ENCODE measurements around the gene CCNL2. TPM values are rescaled to one million over a fixed set of nuclear protein-coding genes. Genes with fewer than 3 reads are reported as not detected.

The CCNL2 gene
- total and polyA plus RNA-seq, 2 of the 13 experiments (the other 11 are each of a cell fraction or from before 2014, with no cell fraction given): 105 to 340 TPM

DNA sequence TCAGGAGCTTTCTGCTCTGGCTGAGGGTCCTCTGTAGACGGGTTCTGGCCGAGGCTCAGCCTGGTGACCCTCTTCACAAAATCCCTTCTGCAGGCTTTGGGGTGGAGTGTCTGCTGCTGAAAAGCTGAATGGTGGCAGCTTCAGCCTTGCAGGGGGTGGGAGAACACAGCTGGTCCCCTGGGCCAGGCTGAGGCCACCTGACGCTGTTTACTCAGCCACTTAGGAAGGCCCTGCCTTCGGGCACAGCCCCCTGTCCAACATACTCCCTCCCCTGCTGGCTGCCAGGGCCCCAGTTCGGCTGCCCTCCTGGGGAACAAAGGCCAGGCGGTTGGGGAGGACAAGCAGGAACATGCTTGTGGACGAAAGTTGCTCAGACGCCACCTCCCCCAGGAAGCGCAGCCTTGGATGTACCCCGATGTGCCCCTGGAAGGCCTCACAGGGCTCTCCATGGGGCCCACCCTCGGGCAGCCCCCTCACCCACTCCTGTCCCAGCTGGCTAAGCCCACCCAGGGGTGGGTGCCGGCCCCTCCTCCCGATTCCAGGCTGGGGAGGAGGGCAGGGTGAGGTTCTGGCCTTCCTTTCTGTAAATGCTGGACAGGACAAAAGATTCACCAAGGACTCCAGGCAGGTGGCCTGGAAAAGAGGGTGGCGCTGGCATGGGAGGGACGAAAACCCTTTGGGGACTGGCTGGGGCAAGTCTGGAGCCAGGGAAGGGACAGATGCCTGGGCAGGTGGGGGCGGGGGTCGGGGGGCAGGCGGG is 22.2 kb upstream of the CCNL2 start, which contains the start of gene ANKRD65 (continued):
- TF ChIP-seq ADNP (CRISPR knock-in tag; IDR thresholded peaks at IDR 0.05) (no peak), ERF (CRISPR knock-in tag; IDR thresholded peaks at IDR 0.05) (peak; percentile 30; the same call in 1 of the 2 replicates), SIN3B (IDR thresholded peaks at IDR 0.05; ENCODE audit: low read length) (no peak), MATR3 (CRISPR knock-in tag; IDR thresholded peaks at IDR 0.05) (no peak), SIN3A (IDR thresholded peaks at IDR 0.05; ENCODE audit: borderline replicate concordance, low read depth, low read length) (peak; percentile 82; the same call in 1 of the 2 replicates), JUND (CRISPR knock-in tag; IDR thresholded peaks at IDR 0.05) (0 out of 2 replicates have a peak, but pooled peaks have one; percentile 25), ZSCAN30 (CRISPR knock-in tag; IDR thresholded peaks at IDR 0.05) (0 out of 2 replicates have a peak, but pooled peaks have one; percentile 58), ZFX (CRISPR knock-in tag; IDR thresholded peaks at IDR 0.05; ENCODE audit: low read depth) (peak; percentile 93), GATAD2A (CRISPR knock-in tag; IDR thresholded peaks at IDR 0.05) (peak; percentile 81), CBX2 (IDR thresholded peaks at IDR 0.05; ENCODE audit: low read depth, low read length) (no peak), CBX2 (CRISPR knock-in tag; IDR thresholded peaks at IDR 0.05; ENCODE audit: low read depth) (no peak), LCORL (IDR thresholded peaks at IDR 0.05) (no peak), LCORL (CRISPR knock-in tag; IDR thresholded peaks at IDR 0.05) (peak; percentile 91), KMT2B (CRISPR knock-in tag; IDR thresholded peaks at IDR 0.05) (no peak), ZBTB34 (CRISPR knock-in tag; IDR thresholded peaks at IDR 0.05) (peak; percentile 53; the same call in 1 of the 2 replicates), NCOA2 (CRISPR knock-in tag; IDR thresholded peaks at IDR 0.05) (peak; percentile 58; the same call in 1 of the 2 replicates), ZNF431 (CRISPR knock-in tag; IDR thresholded peaks at IDR 0.05; ENCODE audit: borderline replicate concordance, low read depth) (no peak), XRCC5 (optimal IDR thresholded peaks at IDR 0.05; ENCODE audit: low read length) (peak; percentile 82), ARNTL (CRISPR knock-in tag; IDR thresholded peaks at IDR 0.05) (peak; percentile 74), POLR2AphosphoS5 (IDR thresholded peaks at IDR 0.05; ENCODE audit: low read depth, low read length) (peak; percentile 73; the same call in 1 of the 2 replicates), SMC3 (IDR thresholded peaks at IDR 0.05; ENCODE audit: low read length) (no peak), PCBP1 (IDR thresholded peaks at IDR 0.05; ENCODE audit: borderline replicate concordance, low read depth, low read length) (peak; percentile 55; the same call in 1 of the 2 replicates), AGO2 (optimal IDR thresholded peaks at IDR 0.05; ENCODE audit: low read depth, low read length) (peak; percentile 78), YEATS2 (CRISPR knock-in tag; IDR thresholded peaks at IDR 0.05; ENCODE audit: borderline replicate concordance) (peak; percentile 39; the same call in 1 of the 2 replicates), ZNF263 (CRISPR knock-in tag; IDR thresholded peaks at IDR 0.05) (peak; percentile 88), ZNF598 (CRISPR knock-in tag; IDR thresholded peaks at IDR 0.05; ENCODE audit: borderline replicate concordance) (0 out of 2 replicates have a peak, but pooled peaks have one; percentile 9)
- TF ChIP-seq, protein P1, sequence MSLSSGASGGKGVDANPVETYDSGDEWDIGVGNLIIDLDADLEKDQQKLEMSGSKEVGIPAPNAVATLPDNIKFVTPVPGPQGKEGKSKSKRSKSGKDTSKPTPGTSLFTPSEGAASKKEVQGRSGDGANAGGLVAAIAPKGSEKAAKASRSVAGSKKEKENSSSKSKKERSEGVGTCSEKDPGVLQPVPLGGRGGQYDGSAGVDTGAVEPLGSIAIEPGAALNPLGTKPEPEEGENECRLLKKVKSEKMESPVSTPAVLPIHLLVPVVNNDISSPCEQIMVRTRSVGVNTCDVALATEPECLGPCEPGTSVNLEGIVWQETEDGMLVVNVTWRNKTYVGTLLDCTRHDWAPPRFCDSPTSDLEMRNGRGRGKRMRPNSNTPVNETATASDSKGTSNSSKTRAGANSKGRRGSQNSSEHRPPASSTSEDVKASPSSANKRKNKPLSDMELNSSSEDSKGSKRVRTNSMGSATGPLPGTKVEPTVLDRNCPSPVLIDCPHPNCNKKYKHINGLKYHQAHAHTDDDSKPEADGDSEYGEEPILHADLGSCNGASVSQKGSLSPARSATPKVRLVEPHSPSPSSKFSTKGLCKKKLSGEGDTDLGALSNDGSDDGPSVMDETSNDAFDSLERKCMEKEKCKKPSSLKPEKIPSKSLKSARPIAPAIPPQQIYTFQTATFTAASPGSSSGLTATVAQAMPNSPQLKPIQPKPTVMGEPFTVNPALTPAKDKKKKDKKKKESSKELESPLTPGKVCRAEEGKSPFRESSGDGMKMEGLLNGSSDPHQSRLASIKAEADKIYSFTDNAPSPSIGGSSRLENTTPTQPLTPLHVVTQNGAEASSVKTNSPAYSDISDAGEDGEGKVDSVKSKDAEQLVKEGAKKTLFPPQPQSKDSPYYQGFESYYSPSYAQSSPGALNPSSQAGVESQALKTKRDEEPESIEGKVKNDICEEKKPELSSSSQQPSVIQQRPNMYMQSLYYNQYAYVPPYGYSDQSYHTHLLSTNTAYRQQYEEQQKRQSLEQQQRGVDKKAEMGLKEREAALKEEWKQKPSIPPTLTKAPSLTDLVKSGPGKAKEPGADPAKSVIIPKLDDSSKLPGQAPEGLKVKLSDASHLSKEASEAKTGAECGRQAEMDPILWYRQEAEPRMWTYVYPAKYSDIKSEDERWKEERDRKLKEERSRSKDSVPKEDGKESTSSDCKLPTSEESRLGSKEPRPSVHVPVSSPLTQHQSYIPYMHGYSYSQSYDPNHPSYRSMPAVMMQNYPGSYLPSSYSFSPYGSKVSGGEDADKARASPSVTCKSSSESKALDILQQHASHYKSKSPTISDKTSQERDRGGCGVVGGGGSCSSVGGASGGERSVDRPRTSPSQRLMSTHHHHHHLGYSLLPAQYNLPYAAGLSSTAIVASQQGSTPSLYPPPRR (CRISPR knock-in tag; IDR thresholded peaks at IDR 0.05; ENCODE audit: borderline replicate concordance): no peak; the same call in 1 of the 2 replicates
